Activated T-helper 17 cell treated with anti-CD3 and anti-CD28 coated beads, Interleukin-2, amount 50 U/mL, for 72 hours (primary cell): Measurements from ENCODE around the gene BAX. TPM values are rescaled to one million over a fixed set of nuclear protein-coding genes. Genes with fewer than 3 reads are reported as not detected.
"Not testable (repeated sequence)": the region's sequence is repeated elsewhere in the genome, so short reads cannot be mapped to it uniquely, and the experiment has no call there.

Source experiments
- ATAC-seq: fragments of 150-1000 bp; cut with Tn5 transposase; replicated peaks from 2 replicates; pipeline ENCODE4 v1.10.0; 2021; ENCODE audit warnings: mild to moderate bottlenecking, moderate library complexity
- H3K27ac Mint-ChIP-seq: one replicate; pipeline ENCODE4 v1.8.0; 2022; ENCODE audit warnings: mixed read lengths
- H3K27me3 Mint-ChIP-seq: one replicate; pipeline ENCODE4 v1.8.0; 2022; ENCODE audit warnings: mixed read lengths
- H3K36me3 Mint-ChIP-seq: one replicate; pipeline ENCODE4 v1.8.0; 2022; ENCODE audit warnings: low read depth, mild to moderate bottlenecking, mixed read lengths
- H3K4me1 Mint-ChIP-seq: one replicate; pipeline ENCODE4 v1.8.0; 2022; ENCODE audit warnings: mixed read lengths
- H3K4me3 Mint-ChIP-seq: one replicate; pipeline ENCODE4 v1.8.0; 2022; ENCODE audit warnings: mild to moderate bottlenecking, mixed read lengths
- H3K9me3 Mint-ChIP-seq: one replicate; pipeline ENCODE4 v1.8.0; 2022; ENCODE audit warnings: mixed read lengths
- total RNA-seq, 2 donors: library from RNA; stranded (reverse); gene quantifications; one replicate each; pipeline ENCODE4 v1.2.3, GENCODE V29; 2022

The BAX gene
- 100 to 1,000 TPM; 286 to 464 TPM for total RNA-seq

DNA sequence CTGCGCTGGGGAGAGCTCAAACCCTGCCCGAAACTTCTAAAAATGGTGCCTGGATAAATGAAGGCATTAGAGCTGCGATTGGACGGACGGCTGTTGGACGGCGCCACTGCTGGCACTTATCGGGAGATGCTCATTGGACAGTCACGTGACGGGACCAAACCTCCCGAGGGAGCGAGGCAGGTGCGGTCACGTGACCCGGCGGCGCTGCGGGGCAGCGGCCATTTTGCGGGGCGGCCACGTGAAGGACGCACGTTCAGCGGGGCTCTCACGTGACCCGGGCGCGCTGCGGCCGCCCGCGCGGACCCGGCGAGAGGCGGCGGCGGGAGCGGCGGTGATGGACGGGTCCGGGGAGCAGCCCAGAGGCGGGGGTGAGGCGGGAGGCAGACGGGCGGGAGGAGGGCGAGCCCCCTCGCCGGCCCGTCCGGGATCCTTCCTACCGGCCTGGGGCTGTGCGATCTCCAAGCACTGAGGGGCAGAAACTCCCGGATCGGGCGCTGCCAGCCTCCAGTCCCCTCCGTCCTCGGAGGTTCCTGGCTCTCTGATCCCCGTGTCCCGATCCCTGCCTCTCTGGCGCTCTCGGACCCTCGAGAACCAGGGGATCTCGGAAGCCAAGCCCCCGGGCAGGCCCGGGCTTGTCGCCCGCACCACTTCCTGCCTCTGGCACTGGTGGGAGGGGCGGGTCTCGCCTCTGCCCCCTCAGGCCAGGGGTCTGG lies at the start of gene BAX:
Gene BAX, plus strand, starts transcription at position 281 of the 713 bp plus-strand sequence. Its CDS starts 54 bp downstream, at position 335.
- Mint-ChIP-seq H3K4me3 (peak within 1 kb of the TSS; percentile 89), H3K27me3 (no peaks in the 10 kb centered on the region), H3K9me3 (no peaks in the 10 kb centered on the region), H3K4me1 (peaks cover 14% of the 10 kb centered on the region), H3K27ac (peak within 1 kb of the TSS; percentile 92), H3K36me3 (peaks cover 53% of the 10 kb centered on the region)
- peak; percentile 92 for ATAC-seq

DNA sequence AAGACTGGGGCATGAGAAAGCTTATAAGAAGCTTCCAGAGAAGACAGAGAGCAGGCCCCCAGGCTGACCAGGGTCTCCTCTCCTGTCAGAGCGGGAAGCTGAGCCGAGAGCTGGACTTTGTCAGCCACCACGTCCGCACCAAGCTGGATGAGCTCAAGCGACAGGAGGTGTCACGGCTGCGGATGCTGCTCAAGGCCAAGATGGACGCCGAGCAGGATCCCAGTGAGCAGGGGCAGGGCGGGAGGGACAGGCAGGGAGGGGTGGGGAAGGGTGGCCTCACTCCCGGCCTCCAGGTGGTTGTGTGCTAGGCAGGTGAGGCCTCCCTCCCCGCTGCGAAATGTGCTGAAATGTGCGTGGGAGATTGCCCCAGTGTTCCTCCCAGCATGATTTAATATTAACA lies 49.0 kb upstream of the BAX start:
- no peaks in the 10 kb centered on the region for H3K27me3 Mint-ChIP-seq
- peaks cover 88% of the 10 kb centered on the region for H3K36me3 Mint-ChIP-seq

DNA sequence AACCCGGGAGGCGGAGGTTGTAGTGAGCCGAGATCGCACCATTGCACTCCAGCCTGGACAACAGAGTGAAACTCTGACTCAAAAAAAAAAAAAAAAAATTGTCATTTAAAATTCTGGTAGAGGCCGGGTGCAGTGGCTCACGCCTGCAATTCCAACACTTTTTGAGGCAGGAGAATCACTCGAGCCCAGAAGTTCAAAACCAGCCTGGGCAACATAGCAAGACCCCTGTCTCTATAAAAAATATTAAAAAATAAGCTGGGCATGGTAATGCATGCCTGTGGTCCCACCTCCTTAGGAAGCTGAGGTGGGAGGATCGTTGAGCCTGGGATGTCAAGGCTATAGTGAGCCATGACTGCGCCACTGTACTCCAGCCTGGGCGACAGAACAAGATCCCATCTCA lies 48.4 kb upstream of the BAX start:
- Mint-ChIP-seq H3K9me3 (no peaks in the 10 kb centered on the region), H3K27ac (no peak overlapping the region), H3K4me3 (no peak overlapping the region), H3K27me3 (no peaks in the 10 kb centered on the region), H3K4me1 (peaks cover 10% of the 10 kb centered on the region), H3K36me3 (peaks cover 88% of the 10 kb centered on the region)
- no peak for ATAC-seq

More for the DNA sequence above, 49.0 kb upstream of the BAX start:
- ATAC-seq: no peak
- peaks cover 10% of the 10 kb centered on the region for H3K4me1 Mint-ChIP-seq
- no peak overlapping the region for H3K27ac Mint-ChIP-seq
- no peak overlapping the region for H3K4me3 Mint-ChIP-seq
- no peaks in the 10 kb centered on the region for H3K9me3 Mint-ChIP-seq

DNA sequence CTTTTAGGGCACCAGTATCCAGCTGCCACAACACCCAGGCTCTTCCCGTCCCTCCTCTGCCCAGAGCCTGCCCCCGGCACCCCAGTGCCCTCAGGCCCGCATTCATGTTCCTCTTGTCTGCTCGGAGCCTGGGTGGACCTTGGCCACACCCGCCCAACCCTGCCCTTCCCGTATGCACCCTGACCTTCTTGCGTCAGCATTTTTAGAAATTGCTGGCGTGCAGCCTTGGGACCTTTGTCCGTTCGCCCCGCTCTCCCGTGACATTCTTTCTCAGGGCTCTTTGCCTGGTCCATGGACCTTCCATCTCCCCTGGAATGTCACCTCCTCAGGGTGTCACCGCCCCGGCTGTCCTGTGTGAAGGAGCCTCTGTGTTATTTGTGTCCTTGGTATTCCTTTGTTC lies 47.0 kb upstream of the BAX start:
- no peak for ATAC-seq
- Mint-ChIP-seq H3K9me3 (no peaks in the 10 kb centered on the region), H3K27ac (no peak overlapping the region), H3K27me3 (no peaks in the 10 kb centered on the region), H3K36me3 (peaks cover 89% of the 10 kb centered on the region), H3K4me3 (no peak overlapping the region), H3K4me1 (peaks cover under 1% of the 10 kb centered on the region)

DNA sequence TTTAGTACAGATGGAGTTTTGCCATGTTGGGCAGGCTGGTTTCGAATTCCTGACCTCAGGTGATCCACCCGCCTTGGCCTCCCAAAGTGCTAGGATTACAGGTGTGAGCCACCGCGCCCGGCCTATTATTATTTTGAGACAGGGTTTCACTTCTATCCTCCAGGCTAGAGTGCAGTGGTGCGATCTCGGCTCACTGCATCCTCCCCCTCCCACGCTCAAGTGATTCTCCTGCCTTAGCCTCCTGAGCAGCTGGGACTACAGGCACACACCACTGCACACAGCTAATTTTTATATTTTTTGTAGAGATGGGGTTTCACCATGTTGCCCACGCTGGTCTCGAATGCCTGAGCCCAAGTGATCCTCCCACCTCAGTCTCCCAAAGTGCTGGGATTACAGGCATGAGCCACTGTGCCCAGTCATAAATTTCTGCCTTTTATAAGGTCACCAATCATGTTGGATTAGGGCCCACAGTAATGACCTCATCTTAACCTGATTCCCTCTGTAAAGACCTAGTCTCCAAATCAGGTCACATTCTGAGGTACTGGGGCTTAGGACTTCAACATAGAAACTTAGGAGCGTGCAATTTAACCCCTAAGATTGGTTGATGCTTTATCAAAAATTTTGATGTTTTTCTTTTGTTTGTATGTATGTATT lies 45.1 kb upstream of the BAX start:
- H3K36me3 Mint-ChIP-seq: peaks cover 97% of the 10 kb centered on the region
- not testable (repeated sequence) for H3K27ac Mint-ChIP-seq, H3K4me3 Mint-ChIP-seq, H3K27me3 Mint-ChIP-seq, H3K9me3 Mint-ChIP-seq, ATAC-seq, H3K4me1 Mint-ChIP-seq

DNA sequence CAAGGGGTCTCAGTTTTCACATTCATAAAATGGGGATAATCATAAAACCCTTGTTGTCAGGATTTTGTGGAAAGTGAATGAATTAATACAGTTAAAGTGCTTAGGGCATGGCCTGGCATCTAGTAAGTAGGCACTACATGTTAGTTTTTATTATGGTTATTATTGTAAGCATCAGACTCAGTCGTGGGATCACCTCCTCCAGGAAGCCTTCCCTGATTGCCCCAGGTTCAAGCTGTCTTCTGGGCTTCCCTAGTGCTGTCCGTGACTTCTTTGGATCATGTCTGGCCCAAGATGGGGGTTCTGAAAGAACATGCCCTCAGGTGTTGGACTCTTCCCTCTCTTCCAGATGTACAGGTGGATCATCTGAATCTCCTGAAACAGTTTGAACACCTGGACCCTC lies 43.9 kb upstream of the BAX start:
- Mint-ChIP-seq H3K9me3 (no peaks in the 10 kb centered on the region), H3K4me1 (peaks cover 1% of the 10 kb centered on the region), H3K27ac (no peak overlapping the region), H3K36me3 (peaks cover 94% of the 10 kb centered on the region), H3K4me3 (no peak overlapping the region), H3K27me3 (no peaks in the 10 kb centered on the region)
- no peak for ATAC-seq

DNA sequence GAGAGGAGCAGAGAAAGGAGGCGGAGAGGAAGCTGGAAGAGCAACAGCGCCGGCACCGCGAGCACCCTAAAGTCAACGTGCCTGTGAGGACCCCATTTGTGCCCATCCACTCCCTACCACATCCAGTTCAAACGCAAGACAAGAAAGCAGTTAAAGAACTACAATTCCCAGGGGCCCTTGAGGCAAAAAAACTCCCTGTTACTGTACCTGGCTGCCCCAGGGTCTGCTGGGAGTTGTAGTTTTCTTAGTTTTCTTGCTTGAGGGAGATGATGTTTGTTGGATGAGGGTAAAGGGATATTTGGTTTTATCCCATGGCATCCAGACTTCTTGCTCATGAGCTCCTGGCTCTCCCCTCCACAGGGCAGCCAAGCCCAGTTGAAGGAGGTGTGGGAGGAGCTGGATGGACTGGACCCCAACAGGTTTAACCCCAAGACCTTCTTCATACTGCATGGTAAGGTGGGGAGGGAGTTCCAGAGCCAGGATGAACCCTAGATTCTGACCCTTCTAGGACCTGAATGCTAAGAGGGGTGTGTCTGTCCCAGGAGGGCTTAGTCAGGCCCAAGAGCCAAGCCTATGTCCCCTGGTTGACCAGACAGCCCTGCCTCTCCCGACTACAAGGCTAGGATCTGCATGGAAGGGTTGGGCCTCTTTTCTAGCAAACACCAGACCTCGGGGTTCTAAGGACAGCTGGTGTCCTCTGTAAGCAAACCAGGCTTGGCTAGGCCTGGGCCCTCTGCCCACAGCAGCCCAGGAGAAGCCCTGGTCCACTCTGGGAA lies 41.4 kb upstream of the BAX start:
- H3K27ac Mint-ChIP-seq: no peak overlapping the region
- H3K27me3 Mint-ChIP-seq: no peaks in the 10 kb centered on the region
- H3K36me3 Mint-ChIP-seq: peaks cover 92% of the 10 kb centered on the region
- H3K9me3 Mint-ChIP-seq: no peaks in the 10 kb centered on the region
- peaks cover 5% of the 10 kb centered on the region for H3K4me1 Mint-ChIP-seq
- no peak overlapping the region for H3K4me3 Mint-ChIP-seq
- ATAC-seq: no peak

DNA sequence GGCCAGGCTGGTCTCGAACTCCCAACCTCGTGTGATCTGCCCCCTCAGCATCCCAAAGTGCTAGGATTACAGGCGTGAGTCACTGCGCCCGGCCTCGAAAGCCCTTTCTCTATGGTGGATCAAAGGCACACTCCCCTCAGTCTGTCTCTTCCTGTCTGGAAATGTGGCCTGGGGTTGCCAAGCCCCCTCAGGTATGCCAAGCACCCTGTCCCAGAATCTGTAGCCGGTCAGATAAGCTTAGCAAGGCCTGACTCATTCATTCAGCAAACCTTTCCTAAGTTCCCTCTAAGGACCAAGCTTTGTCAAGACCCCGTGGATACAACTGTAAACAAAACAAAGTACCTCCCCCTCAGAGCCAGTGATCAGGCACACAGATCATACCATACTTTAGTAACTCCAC lies 40.5 kb upstream of the BAX start:
- Mint-ChIP-seq H3K4me1 (peaks cover 5% of the 10 kb centered on the region), H3K27me3 (no peaks in the 10 kb centered on the region), H3K36me3 (peaks cover 92% of the 10 kb centered on the region), H3K4me3 (no peak overlapping the region), H3K27ac (no peak overlapping the region), H3K9me3 (no peaks in the 10 kb centered on the region)
- ATAC-seq: no peak

DNA sequence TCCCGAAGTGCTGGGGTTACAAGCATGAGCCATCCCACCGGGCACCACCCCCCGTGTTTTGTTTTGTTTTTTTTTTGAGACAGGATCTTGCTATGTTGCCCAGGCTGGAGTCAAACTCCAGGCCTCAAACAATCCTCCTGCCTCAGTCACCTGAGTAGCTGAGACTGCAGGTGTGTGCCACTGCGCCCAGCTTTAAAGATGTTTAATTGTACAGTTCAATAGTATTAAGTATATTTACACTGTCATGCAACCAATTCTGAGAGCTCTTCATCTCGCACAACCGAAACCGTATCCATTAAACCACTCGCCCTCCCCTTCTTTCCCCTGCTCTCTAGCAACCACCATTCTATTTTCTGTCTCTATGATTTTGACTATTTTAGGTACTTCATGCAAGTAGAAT lies 38.9 kb upstream of the BAX start:
- no peak for ATAC-seq
- Mint-ChIP-seq H3K4me3 (no peak overlapping the region), H3K36me3 (peaks cover 81% of the 10 kb centered on the region), H3K27me3 (no peaks in the 10 kb centered on the region), H3K9me3 (no peaks in the 10 kb centered on the region), H3K4me1 (peaks cover 5% of the 10 kb centered on the region), H3K27ac (no peak overlapping the region)

DNA sequence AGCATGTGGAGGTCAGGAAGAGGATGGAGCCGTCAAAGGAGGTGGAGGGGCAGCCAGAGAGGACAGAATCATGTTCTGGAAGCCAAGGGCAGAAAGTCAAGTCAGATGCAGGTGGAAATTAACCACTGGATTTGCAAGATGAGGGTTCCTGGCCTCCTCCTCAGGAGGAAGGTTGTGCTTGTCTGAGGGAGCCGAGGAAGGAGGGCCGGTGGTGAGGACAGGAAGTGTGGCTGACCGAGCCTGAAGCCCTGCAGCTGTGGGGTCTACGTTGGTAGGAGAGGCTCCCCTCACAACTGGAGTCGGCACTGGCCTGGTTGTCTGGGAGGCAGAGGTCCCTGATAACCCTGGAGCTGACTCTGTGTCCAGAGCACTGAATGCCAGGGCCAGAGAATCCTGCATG lies 36.6 kb upstream of the BAX start:
- no peaks in the 10 kb centered on the region for H3K9me3 Mint-ChIP-seq
- peaks cover 76% of the 10 kb centered on the region for H3K36me3 Mint-ChIP-seq
- H3K4me3 Mint-ChIP-seq: no peak overlapping the region
- peaks cover 5% of the 10 kb centered on the region for H3K4me1 Mint-ChIP-seq
- no peaks in the 10 kb centered on the region for H3K27me3 Mint-ChIP-seq
- H3K27ac Mint-ChIP-seq: no peak overlapping the region
- no peak for ATAC-seq

DNA sequence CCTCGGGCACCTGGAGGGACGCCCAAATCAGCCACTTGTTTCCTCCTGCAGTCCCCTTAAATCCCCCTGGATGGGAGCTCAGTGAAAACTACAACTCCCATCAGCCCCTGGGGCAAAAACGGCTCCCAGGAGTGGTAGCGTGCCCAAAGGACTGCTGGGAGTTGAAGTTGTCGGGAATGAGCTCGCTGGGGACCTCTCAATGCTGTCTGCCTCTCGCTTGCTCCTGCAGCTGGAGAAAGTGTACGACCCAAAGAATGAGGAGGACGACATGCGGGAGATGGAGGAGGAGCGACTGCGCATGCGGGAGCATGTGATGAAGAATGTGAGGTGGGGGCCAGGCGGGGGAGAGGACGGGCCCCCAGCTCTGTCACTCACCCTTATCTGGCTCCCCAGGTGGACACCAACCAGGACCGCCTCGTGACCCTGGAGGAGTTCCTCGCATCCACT lies 35.9 kb upstream of the BAX start:
- Mint-ChIP-seq H3K4me3 (no peak overlapping the region), H3K9me3 (no peaks in the 10 kb centered on the region)

DNA sequence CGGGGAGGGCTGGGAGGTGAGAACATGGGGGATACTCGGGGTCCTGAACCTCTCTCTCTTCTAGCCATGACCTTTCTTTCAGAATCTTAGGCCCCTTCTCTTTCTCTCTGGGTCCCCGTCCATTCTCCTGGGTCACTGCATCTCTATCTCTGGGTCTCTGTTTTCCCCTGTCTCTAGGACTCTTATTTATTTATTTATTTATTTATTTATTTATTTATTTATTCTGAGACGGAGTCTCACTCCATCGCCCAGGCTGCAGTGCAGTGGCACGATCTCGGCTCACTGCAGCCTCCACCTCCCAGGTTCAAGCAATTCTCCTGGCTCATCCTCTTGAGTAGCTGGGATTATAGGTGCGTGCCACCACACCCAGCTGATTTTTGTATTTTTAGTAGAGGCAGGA lies 35.4 kb upstream of the BAX start:
- H3K4me3 Mint-ChIP-seq, H3K27ac Mint-ChIP-seq, H3K27me3 Mint-ChIP-seq, ATAC-seq, H3K4me1 Mint-ChIP-seq, H3K9me3 Mint-ChIP-seq: not testable (repeated sequence)
- H3K36me3 Mint-ChIP-seq: peaks cover 69% of the 10 kb centered on the region

More for the DNA sequence above, 35.9 kb upstream of the BAX start:
- Mint-ChIP-seq H3K27me3 (no peaks in the 10 kb centered on the region), H3K4me1 (peaks cover 5% of the 10 kb centered on the region), H3K36me3 (peaks cover 73% of the 10 kb centered on the region), H3K27ac (no peak overlapping the region)
- no peak for ATAC-seq

DNA sequence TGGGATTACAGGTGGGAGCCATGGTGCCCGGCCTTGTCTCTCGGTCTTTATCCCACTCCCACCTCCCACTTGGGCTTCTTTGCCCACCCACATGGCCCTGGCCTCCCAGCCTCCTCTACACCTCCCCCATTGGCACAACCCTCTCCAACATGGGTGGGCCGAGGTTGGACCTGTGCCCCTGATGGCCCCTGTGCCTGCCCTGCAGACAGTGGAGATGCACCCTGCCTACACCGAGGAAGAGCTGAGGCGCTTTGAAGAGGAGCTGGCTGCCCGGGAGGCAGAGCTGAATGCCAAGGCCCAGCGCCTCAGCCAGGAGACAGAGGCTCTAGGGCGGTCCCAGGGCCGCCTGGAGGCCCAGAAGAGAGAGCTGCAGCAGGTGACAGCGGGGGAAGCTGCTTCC lies 33.7 kb upstream of the BAX start:
- H3K4me3 Mint-ChIP-seq: no peak overlapping the region
- no peak overlapping the region for H3K27ac Mint-ChIP-seq
- peaks cover 2% of the 10 kb centered on the region for H3K4me1 Mint-ChIP-seq
- H3K36me3 Mint-ChIP-seq: peaks cover 55% of the 10 kb centered on the region
- H3K27me3 Mint-ChIP-seq: no peaks in the 10 kb centered on the region
- no peaks in the 10 kb centered on the region for H3K9me3 Mint-ChIP-seq
- no peak for ATAC-seq

DNA sequence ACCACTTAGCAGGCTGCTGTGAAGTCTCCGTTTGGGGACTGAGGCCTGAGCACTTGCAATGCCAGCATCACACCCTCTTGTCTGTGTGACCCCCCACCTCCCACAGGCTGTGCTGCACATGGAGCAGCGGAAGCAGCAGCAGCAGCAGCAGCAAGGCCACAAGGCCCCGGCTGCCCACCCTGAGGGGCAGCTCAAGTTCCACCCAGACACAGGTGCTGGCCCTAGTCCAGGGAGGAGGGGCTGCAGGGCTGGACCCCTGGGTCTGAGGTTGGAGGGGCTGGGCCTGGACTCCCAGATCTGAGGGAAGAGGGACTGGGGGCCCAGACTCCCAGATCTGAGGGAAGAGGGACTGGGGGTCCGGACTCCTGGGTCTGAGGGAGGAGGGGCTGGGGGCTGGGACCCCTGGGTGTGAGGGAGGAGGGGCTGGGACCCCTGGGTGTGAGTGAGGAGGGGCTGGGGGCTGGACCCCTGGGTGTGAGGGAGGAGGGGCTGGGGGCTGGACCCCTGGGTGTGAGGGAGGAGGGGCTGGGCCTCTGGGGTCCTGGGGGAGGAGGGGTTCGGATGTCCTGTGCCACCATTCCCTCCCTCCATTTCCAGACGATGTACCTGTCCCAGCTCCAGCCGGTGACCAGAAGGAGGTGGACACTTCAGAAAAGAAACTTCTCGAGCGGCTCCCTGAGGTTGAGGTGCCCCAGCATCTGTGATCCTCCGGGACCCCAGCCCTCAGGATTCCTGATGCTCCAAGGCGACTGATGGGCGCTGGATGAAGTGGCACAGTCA lies 32.8 kb upstream of the BAX start:
- Mint-ChIP-seq H3K36me3 (peaks cover 45% of the 10 kb centered on the region), H3K4me3 (no peak overlapping the region), H3K27ac (no peak overlapping the region), H3K27me3 (no peaks in the 10 kb centered on the region), H3K9me3 (no peaks in the 10 kb centered on the region), H3K4me1 (no peaks in the 10 kb centered on the region)
- no peak for ATAC-seq
